22Rv1 (cell line): Measurements from ENCODE around the gene TMEM209.

Source experiments
- H3K27ac ChIP-seq: fragments of 450-650 bp; 2 replicates; pipeline ENCODE4 v1.5.1; 2017
- CTCF ChIP-seq: fragments of 450-650 bp; IDR thresholded peaks from 2 replicates; pipeline ENCODE4 v1.5.1; 2017; ENCODE audit warnings: mild to moderate bottlenecking
- ZFX ChIP-seq: fragments of 450-650 bp; IDR thresholded peaks from 2 replicates; pipeline ENCODE4 v1.6.1; 2017; ENCODE audit warnings: antibody characterized with exemption, borderline replicate concordance

TMEM209 gene

GRCh38 chr7:130134106-130134636 lies 71.0 kb downstream of the TMEM209 start:
- TF ChIP-seq ZFX (no peak), CTCF (no peak)
- H3K27ac ChIP-seq = no peak overlapping the region

- TF ChIP-seq CTCF = no peak
- no peak for TF ChIP-seq ZFX
Observed at GRCh38 chr7:130133029-130133782, 72.0 kb downstream of the TMEM209 start.

GRCh38 chr7:130131964-130132875 lies 73.0 kb downstream of the TMEM209 start:
- no peak overlapping the region for H3K27ac ChIP-seq
- no peak for TF ChIP-seq CTCF
- TF ChIP-seq ZFX = no peak

More at GRCh38 chr7:130133029-130133782, 72.0 kb downstream of the TMEM209 start:
- no peak overlapping the region for H3K27ac ChIP-seq

- TF ChIP-seq CTCF (no peak), ZFX (no peak)
- H3K27ac ChIP-seq = no peak overlapping the region
Observed at GRCh38 chr7:130131191-130131834, 73.9 kb downstream of the TMEM209 start.

GRCh38 chr7:130129011-130129411 lies 76.2 kb downstream of the TMEM209 start:
- no peak overlapping the region for H3K27ac ChIP-seq
- no peak for TF ChIP-seq CTCF
- no peak for TF ChIP-seq ZFX

- H3K27ac ChIP-seq = no peak overlapping the region
- no peak for TF ChIP-seq CTCF
- no peak for TF ChIP-seq ZFX
Observed at GRCh38 chr7:130127821-130128317, 77.3 kb downstream of the TMEM209 start.
